Measurements from ENCODE around the gene CARD6. TPM values are rescaled to one million over a fixed set of nuclear protein-coding genes. Genes with fewer than 3 reads are reported as not detected.
"Not testable (repeated sequence)": the region's sequence is repeated elsewhere in the genome, so short reads cannot be mapped to it uniquely, and the experiment has no call there.

CARD6 gene
- total RNA-seq, 1 donor from 2014 or later: 34.0 TPM

DNA sequence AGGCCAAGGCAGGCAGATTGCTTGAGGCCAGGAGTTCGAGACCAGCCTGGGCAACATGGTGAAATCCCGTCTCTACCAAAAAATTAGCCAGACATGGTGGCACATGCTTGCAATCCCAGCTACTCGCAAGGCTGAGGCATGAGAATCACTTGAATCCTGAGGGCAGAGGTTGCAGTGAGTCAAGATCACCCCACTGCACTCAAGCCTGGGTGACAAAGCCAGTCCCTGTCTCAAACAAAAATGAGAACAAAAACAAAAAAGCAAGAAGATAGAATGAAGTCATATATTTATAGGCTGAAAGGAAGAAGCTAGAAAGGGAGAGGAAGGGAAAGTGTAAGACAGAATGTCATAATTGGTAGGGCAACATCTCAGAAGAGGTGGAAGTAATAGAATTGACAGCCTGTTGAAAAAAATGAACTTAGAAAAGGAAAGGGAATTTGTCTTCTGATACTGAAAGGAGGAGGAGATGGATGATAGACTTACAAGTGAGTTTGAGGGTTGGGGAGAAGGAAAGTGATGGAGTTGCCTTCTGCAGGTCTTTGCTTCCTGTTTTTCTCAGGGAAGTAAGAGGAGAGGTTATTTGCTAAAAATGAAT, 32.2 kb downstream of the CARD6 start:
- DNase-seq (ENCODE audit: low read depth in 2 of 2): no peak

DNA sequence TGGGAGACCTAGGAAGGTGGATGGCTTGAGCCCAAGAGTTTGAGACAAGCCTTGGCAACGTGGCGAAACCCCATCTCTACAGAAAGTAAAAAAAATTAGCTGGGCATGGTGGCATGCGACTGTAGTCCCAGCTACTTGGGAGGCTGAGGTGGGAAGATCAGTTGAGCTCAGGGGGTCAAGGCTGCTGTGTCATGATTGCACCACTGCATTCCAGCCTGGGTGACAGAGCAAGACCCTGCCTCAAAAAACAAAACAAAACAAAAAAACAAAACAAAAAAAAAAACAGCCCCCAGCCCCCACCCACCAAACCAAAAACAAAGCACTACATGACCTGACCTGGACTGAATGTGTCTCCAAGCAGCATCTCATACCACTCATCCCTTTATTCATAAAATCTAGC, 34.8 kb downstream of the CARD6 start:
- no peak for DNase-seq (ENCODE audit: low read depth in 2 of 2)

GRCh38 chr5:40877371-40877988, 36.3 kb downstream of the CARD6 start:
- DNase-seq (ENCODE audit: low read depth in 2 of 2): no peak

DNA sequence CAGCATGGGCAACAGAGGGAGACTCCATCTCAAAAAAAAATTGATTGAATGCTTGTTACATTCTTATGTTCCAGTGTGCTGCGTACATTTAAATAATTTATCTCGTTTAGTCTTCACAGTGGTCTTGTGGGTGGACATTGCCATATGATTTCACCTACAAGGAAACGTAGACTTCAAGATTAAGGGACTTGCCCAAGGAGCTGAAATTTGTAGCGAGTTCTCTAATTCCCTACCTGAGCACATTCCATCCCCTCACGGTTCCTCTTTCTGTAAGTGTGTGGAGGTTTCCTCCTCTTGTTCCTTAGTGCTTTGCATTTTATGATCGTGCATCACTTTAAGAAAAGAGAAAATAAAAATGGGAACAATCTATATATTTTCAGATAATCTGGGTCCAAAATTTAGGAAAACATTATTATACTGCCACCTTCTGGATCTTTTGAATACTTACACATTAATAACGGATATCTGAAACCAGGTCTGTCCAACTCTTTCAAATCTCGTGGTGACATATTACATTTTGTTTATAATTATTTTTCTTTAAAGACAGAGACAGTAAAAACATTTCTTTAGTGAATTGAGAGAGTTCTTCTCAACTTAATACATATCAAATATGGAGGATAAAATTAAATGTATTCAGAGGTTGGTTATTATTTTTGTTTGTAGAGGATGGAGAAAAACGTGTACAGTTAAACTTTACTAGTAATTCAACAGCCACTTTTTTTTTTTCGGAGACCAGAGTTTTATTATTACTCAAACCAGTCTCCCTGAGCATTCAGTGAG, 38.2 kb downstream of the CARD6 start:
- DNase-seq (ENCODE audit: low read depth in 2 of 2): peak; percentile 9 to 31

GRCh38 chr5:40882291-40882690, 41.1 kb downstream of the CARD6 start:
- no peak for DNase-seq (ENCODE audit: low read depth in 2 of 2)

GRCh38 chr5:40883051-40883450, 41.9 kb downstream of the CARD6 start:
- DNase-seq (ENCODE audit: low read depth in 2 of 2): not testable (repeated sequence)

GRCh38 chr5:40895440-40896425, 54.6 kb downstream of the CARD6 start:
- DNase-seq (ENCODE audit: low read depth in 2 of 2): not testable (repeated sequence)

- peak; percentile 63 for DNase-seq (ENCODE audit: low read depth in 2 of 2)
These were observed 63.2 kb downstream of the CARD6 start for GRCh38 chr5:40904205-40904993.

DNA sequence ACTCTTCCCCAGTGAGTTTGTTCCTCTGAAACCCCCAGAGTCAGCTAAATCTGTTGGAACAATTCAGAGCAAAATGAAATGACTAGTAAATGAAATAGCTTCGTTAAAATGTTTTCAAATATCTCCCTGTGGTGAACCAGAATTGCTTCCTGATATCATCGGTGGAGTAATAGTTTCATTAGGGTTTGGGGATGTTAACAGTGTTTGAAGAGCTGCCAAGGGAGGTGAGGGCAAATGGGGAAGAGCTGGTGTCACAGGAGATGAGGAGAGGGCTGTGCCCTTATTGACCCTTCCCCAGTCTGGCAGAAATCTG, 63.8 kb downstream of the CARD6 start:
- DNase-seq (ENCODE audit: low read depth in 2 of 2): no peak

GRCh38 chr5:40906351-40906751, 65.2 kb downstream of the CARD6 start:
- no peak for DNase-seq (ENCODE audit: low read depth in 2 of 2)

DNA sequence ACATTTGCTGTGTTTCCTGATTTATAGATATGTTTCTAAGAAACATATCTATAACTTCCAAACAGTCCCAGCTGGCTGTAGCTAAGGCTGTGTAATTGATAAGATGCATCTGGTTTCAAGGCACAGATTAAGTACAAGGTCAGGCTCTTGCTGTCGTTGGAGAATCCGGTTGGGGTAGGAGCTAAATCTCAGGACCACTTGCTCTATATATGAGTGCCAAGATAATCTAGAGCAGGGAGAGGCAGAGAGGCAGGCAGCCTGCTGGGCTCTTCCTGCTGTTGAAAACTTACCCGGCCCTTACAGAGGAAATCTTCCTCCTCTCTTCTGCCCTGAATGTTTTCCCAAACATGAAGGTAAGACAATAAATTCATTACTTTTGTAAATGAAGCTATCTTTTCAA, 68.1 kb downstream of the CARD6 start, which contains the start of gene C7:
Gene C7 (plus strand): TSS at position 234 of the 400 bp plus-strand sequence. CDS start 114 bp downstream, at position 348.
- no peak for DNase-seq (ENCODE audit: low read depth in 2 of 2)

- no peak for DNase-seq (ENCODE audit: low read depth in 2 of 2)
These were observed 68.6 kb downstream of the CARD6 start for GRCh38 chr5:40909723-40910122.

Other genes with a start within 250 kb of the CARD6 start
- 5.7 and 5.9 TPM in 2 replicates for gene PTGER4, start 161.5 kb upstream of the CARD6 start, total RNA-seq
- 12.9 and 13.5 TPM in 2 replicates for gene TTC33, start 85.4 kb upstream of the CARD6 start, total RNA-seq
- 69.2 and 78.3 TPM in 2 replicates for gene PRKAA1, start 43.0 kb upstream of the CARD6 start, total RNA-seq
- 1,577 and 2,023 TPM in 2 replicates for gene RPL37, start 6.1 kb upstream of the CARD6 start, total RNA-seq
- gene C7, start 68.1 kb downstream of the CARD6 start, total RNA-seq: under 0.01 and 0.51 TPM in 2 replicates
- not detected in 2 replicates for gene MROH2B, start 230.0 kb downstream of the CARD6 start, total RNA-seq

Measured in dermis microvascular lymphatic vessel endothelial cell (primary cell).